Peyer's patch (tissue), 4 donors: Measurements from ENCODE around the gene GNS.

ENCODE experiments used
- CTCF ChIP-seq, 6 experiments: fragments of 450-650 bp in 4 of 6; fragments of 200-600 bp in 2 of 6; sonication (generic) in 1 of 6; IDR thresholded peaks; one replicate each; pipeline ENCODE4 v1.5.1; 2017 to 2019; ENCODE audit warnings: antibody characterized with exemption in 6 of 6, mild to moderate bottlenecking in 3 of 6, moderate library complexity in 1 of 6
- POLR2A ChIP-seq, 2 donors: fragments of 450-650 bp; IDR thresholded peaks; one replicate each; pipeline ENCODE4 v1.5.1; 2017; ENCODE audit warnings: antibody characterized with exemption in 2 of 2, mild to moderate bottlenecking in 2 of 2, moderate library complexity in 2 of 2

GRCh38 chr12:64744422-64745258 lies 14.6 kb downstream of the GNS start:
- TF ChIP-seq CTCF (IDR thresholded peaks at IDR 0.05) (no peak), POLR2A (IDR thresholded peaks at IDR 0.05) (no peak)
